ENCODE data around the gene GLT8D2.
"Not testable (repeated sequence)": the region's sequence is repeated elsewhere in the genome, so short reads cannot be mapped to it uniquely, and the experiment has no call there.

Gene GLT8D2

DNA sequence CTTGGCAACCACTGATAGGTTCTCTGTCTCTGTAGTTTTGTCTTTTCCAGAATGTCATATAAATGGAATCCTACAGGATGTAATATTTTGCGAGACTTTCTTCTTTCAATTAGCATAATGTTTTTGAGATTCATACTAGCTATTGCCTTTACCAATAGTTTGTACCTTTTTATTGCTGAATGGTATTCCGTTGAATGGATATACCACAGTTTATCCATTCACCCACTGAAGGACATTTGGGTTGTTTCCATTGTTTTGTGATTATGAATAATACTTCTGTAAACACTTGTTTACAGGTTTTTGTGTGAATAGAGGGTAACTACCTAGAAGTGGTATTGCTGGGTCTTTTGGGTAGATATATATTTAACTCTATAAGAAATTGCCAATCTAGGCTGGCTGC lies 26.3 kb downstream of the GLT8D2 start:
- H3K4me3 ChIP-seq (ENCODE audit: low read length): no peak overlapping the region
- H3K27ac ChIP-seq (ENCODE audit: low read length): no peak overlapping the region
- H3K4me1 ChIP-seq (ENCODE audit: insufficient read depth, low read length): no peaks in the 10 kb centered on the region
- H3K9ac ChIP-seq (ENCODE audit: low read depth, low read length): no peak overlapping the region
- peaks cover 8% of the 10 kb centered on the region; the same call in 1 of the 2 replicates for H3K9me3 ChIP-seq (ENCODE audit: insufficient read depth, low read depth, low read length)
- no peaks in the 10 kb centered on the region for H3K36me3 ChIP-seq (ENCODE audit: insufficient read depth, low read depth, low read length)
- H3K27me3 ChIP-seq (ENCODE audit: insufficient read depth, low read length): no peaks in the 10 kb centered on the region

DNA sequence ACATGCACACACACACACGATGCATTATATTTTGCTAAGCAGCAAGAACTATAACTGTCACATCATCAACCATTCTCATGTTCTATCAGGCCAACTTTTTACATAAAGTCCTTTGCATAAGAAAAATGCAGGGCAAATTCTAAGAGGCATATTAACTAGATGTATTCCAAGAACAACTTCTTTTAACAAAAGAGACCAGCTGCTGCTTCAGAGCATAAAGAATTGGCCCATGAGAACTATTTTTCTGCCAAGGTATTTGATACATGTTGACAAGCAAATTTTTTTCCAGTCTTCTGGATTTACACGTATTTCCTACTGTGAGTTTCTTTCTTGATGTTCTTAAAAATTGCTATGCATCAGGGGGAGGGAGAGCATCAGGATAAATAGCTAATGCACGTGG lies 27.2 kb downstream of the GLT8D2 start:
- H3K27ac ChIP-seq (ENCODE audit: low read length): no peak overlapping the region
- H3K27me3 ChIP-seq (ENCODE audit: insufficient read depth, low read length): no peaks in the 10 kb centered on the region
- H3K9ac ChIP-seq (ENCODE audit: low read depth, low read length): no peak overlapping the region
- peaks cover 8% of the 10 kb centered on the region; the same call in 1 of the 2 replicates for H3K9me3 ChIP-seq (ENCODE audit: insufficient read depth, low read depth, low read length)
- H3K4me1 ChIP-seq (ENCODE audit: insufficient read depth, low read length): no peaks in the 10 kb centered on the region
- H3K4me3 ChIP-seq (ENCODE audit: low read length): no peak overlapping the region
- no peaks in the 10 kb centered on the region for H3K36me3 ChIP-seq (ENCODE audit: insufficient read depth, low read depth, low read length)

GRCh38 chr12:104021862-104022261 lies 28.1 kb downstream of the GLT8D2 start:
- H3K9ac ChIP-seq (ENCODE audit: low read depth, low read length); H3K4me3 ChIP-seq (ENCODE audit: low read length); H3K36me3 ChIP-seq (ENCODE audit: insufficient read depth, low read depth, low read length); H3K9me3 ChIP-seq (ENCODE audit: insufficient read depth, low read depth, low read length); H3K27ac ChIP-seq (ENCODE audit: low read length); H3K4me1 ChIP-seq (ENCODE audit: insufficient read depth, low read length); H3K27me3 ChIP-seq (ENCODE audit: insufficient read depth, low read length): not testable (repeated sequence)

DNA sequence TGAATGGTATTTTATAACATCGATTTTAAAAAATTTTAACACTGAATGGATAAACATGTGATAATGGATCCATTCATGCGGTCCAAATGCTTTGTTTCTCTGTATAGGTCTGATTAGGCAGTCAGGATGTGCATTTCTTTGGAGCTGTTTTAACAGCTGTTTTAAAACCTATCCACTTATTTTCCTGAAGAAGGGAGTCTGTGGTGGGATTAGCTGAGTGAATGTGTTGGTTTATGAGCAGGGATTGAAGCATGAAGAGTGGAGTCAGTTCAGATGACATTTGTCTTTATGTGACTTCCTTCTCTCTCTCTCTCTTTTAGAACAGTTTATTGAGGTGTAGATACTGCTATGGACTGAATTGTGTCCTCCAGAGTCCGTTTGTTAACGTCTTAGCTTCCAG lies 37.7 kb downstream of the GLT8D2 start:
- Histone ChIP-seq H3K27ac (ENCODE audit: low read length) (no peak overlapping the region), H3K27me3 (ENCODE audit: insufficient read depth, low read length) (no peaks in the 10 kb centered on the region), H3K9ac (ENCODE audit: low read depth, low read length) (no peak overlapping the region), H3K4me3 (ENCODE audit: low read length) (no peak overlapping the region), H3K9me3 (ENCODE audit: insufficient read depth, low read depth, low read length) (no peaks in the 10 kb centered on the region), H3K4me1 (ENCODE audit: insufficient read depth, low read length) (no peaks in the 10 kb centered on the region), H3K36me3 (ENCODE audit: insufficient read depth, low read depth, low read length) (no peaks in the 10 kb centered on the region)

GRCh38 chr12:104011253-104011652 lies 38.7 kb downstream of the GLT8D2 start:
- H3K9ac ChIP-seq (ENCODE audit: low read depth, low read length): no peak overlapping the region
- H3K27ac ChIP-seq (ENCODE audit: low read length): no peak overlapping the region
- no peaks in the 10 kb centered on the region for H3K27me3 ChIP-seq (ENCODE audit: insufficient read depth, low read length)

DNA sequence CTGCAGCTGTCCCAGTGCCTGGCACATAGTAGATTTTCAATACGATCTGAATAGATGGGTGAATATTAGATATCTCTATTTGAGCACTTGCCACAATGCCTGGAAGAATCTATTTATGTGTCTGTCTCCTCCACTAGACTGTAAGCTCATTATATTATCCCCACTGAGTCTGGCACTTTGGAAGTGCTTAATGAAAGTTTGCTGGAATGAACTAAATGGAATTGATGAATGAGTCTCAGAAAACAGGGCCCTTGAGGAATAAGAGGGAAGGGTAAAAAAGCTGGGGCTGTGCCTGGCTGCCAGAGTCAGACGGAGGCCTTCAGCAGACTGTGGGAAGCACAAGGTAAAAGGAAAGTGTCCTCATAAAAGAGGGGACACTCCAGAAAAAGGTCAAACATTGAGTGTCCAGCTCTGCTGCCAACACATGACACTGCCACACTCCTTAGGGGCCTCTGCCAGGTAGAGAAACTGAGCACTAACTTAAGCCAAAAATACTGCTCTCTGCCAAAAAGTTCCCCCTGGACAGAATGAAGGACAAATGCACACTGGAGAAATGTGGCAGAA lies 39.3 kb downstream of the GLT8D2 start:
- Histone ChIP-seq H3K36me3 (ENCODE audit: insufficient read depth, low read depth, low read length) (no peaks in the 10 kb centered on the region), H3K9ac (ENCODE audit: low read depth, low read length) (no peak overlapping the region), H3K27ac (ENCODE audit: low read length) (no peak overlapping the region), H3K4me3 (ENCODE audit: low read length) (no peak overlapping the region), H3K27me3 (ENCODE audit: insufficient read depth, low read length) (no peaks in the 10 kb centered on the region), H3K4me1 (ENCODE audit: insufficient read depth, low read length) (no peaks in the 10 kb centered on the region), H3K9me3 (ENCODE audit: insufficient read depth, low read depth, low read length) (no peaks in the 10 kb centered on the region)

More at GRCh38 chr12:104011253-104011652, 38.7 kb downstream of the GLT8D2 start:
- no peaks in the 10 kb centered on the region for H3K9me3 ChIP-seq (ENCODE audit: insufficient read depth, low read depth, low read length)
- no peaks in the 10 kb centered on the region for H3K36me3 ChIP-seq (ENCODE audit: insufficient read depth, low read depth, low read length)
- H3K4me1 ChIP-seq (ENCODE audit: insufficient read depth, low read length): no peaks in the 10 kb centered on the region
- no peak overlapping the region for H3K4me3 ChIP-seq (ENCODE audit: low read length)

- Histone ChIP-seq H3K9ac (ENCODE audit: low read depth, low read length) (no peak overlapping the region), H3K4me1 (ENCODE audit: insufficient read depth, low read length) (no peaks in the 10 kb centered on the region), H3K4me3 (ENCODE audit: low read length) (no peak overlapping the region), H3K9me3 (ENCODE audit: insufficient read depth, low read depth, low read length) (no peaks in the 10 kb centered on the region), H3K27ac (ENCODE audit: low read length) (no peak overlapping the region), H3K27me3 (ENCODE audit: insufficient read depth, low read length) (no peaks in the 10 kb centered on the region), H3K36me3 (ENCODE audit: insufficient read depth, low read depth, low read length) (no peaks in the 10 kb centered on the region)
Observed at GRCh38 chr12:104010121-104010520, 39.9 kb downstream of the GLT8D2 start.

DNA sequence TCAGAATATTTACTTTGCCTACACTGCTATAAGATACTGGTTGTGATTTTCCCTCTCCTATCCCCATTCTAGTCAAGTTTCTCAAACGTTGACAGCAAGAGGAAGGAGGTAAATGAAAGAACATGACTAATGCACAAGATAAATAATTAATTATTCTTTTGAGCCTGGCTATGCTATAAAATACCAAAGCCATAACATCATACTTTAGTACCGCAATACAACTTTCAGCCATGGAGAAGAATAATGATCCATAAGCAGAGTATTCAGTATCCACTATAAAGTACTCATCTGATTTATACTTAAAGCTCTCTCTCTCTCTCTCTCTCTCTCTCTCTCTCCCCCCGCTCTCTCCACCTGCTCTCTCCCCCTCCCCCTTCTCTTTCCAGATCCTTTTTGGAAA lies 43.1 kb downstream of the GLT8D2 start:
- H3K27ac ChIP-seq (ENCODE audit: low read length): no peak overlapping the region
- H3K4me3 ChIP-seq (ENCODE audit: low read length): no peak overlapping the region
- no peaks in the 10 kb centered on the region for H3K36me3 ChIP-seq (ENCODE audit: insufficient read depth, low read depth, low read length)

DNA sequence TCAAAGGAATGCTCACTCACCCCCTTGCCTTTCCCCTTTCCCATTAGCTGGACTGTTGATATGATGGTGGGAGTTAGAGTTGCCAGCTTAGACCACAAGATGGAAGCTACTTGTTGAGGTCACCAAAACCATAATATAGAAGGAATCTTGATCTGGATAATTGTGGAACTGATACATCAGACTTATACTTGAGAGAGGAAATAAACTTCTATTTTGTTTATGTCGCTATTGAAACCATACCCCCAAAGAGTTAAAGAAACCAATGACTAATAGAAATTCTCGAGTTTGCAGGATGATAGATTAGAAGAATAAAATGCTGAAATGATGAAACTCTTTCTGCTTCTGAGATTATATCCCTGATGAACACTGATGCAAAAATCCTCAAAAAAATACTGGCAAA lies 46.4 kb downstream of the GLT8D2 start:
- Histone ChIP-seq H3K27me3 (ENCODE audit: insufficient read depth, low read length) (no peaks in the 10 kb centered on the region), H3K9ac (ENCODE audit: low read depth, low read length) (no peak overlapping the region), H3K4me3 (ENCODE audit: low read length) (no peak overlapping the region), H3K4me1 (ENCODE audit: insufficient read depth, low read length) (no peaks in the 10 kb centered on the region), H3K36me3 (ENCODE audit: insufficient read depth, low read depth, low read length) (no peaks in the 10 kb centered on the region), H3K27ac (ENCODE audit: low read length) (no peak overlapping the region), H3K9me3 (ENCODE audit: insufficient read depth, low read depth, low read length) (no peaks in the 10 kb centered on the region)

More for the DNA sequence above, 43.1 kb downstream of the GLT8D2 start:
- H3K9ac ChIP-seq (ENCODE audit: low read depth, low read length): no peak overlapping the region
- H3K9me3 ChIP-seq (ENCODE audit: insufficient read depth, low read depth, low read length): no peaks in the 10 kb centered on the region
- H3K4me1 ChIP-seq (ENCODE audit: insufficient read depth, low read length): no peaks in the 10 kb centered on the region
- H3K27me3 ChIP-seq (ENCODE audit: insufficient read depth, low read length): no peaks in the 10 kb centered on the region

- Histone ChIP-seq H3K27ac (ENCODE audit: low read length) (no peak overlapping the region), H3K36me3 (ENCODE audit: insufficient read depth, low read depth, low read length) (no peaks in the 10 kb centered on the region), H3K4me1 (ENCODE audit: insufficient read depth, low read length) (no peaks in the 10 kb centered on the region), H3K4me3 (ENCODE audit: low read length) (no peak overlapping the region), H3K27me3 (ENCODE audit: insufficient read depth, low read length) (no peaks in the 10 kb centered on the region), H3K9ac (ENCODE audit: low read depth, low read length) (no peak overlapping the region), H3K9me3 (ENCODE audit: insufficient read depth, low read depth, low read length) (no peaks in the 10 kb centered on the region)
Observed at GRCh38 chr12:104002686-104003085, 47.3 kb downstream of the GLT8D2 start.

GRCh38 chr12:104000807-104001434 lies 49.1 kb downstream of the GLT8D2 start:
- Histone ChIP-seq H3K4me3 (ENCODE audit: low read length) (no peak overlapping the region), H3K36me3 (ENCODE audit: insufficient read depth, low read depth, low read length) (no peaks in the 10 kb centered on the region), H3K9ac (ENCODE audit: low read depth, low read length) (no peak overlapping the region), H3K9me3 (ENCODE audit: insufficient read depth, low read depth, low read length) (no peaks in the 10 kb centered on the region), H3K4me1 (ENCODE audit: insufficient read depth, low read length) (no peaks in the 10 kb centered on the region), H3K27ac (ENCODE audit: low read length) (no peak overlapping the region), H3K27me3 (ENCODE audit: insufficient read depth, low read length) (no peaks in the 10 kb centered on the region)

- no peaks in the 10 kb centered on the region for H3K36me3 ChIP-seq (ENCODE audit: insufficient read depth, low read depth, low read length)
- H3K4me3 ChIP-seq (ENCODE audit: low read length): no peak overlapping the region
- H3K9me3 ChIP-seq (ENCODE audit: insufficient read depth, low read depth, low read length): no peaks in the 10 kb centered on the region
- no peak overlapping the region for H3K9ac ChIP-seq (ENCODE audit: low read depth, low read length)
- no peaks in the 10 kb centered on the region for H3K4me1 ChIP-seq (ENCODE audit: insufficient read depth, low read length)
- no peak overlapping the region for H3K27ac ChIP-seq (ENCODE audit: low read length)
- H3K27me3 ChIP-seq (ENCODE audit: insufficient read depth, low read length): no peaks in the 10 kb centered on the region
Observed at GRCh38 chr12:103998976-103999375, 51.0 kb downstream of the GLT8D2 start.

Measured in iPS-20b (cell line).